Activated naive CD4-positive, alpha-beta T cell treated with anti-CD3 and anti-CD28 coated beads, Interleukin-2, amount 50 U/mL, for 72 hours (primary cell): Measurements from ENCODE around the gene TANGO2. TPM values are rescaled to one million over a fixed set of nuclear protein-coding genes. Genes with fewer than 3 reads are reported as not detected.
A peak's percentile ranks its signal among the peaks of the same experiment; 100 is the strongest.

Experiments
- ATAC-seq, 2 donors: fragments of 150-1000 bp; cut with Tn5 transposase; 2 replicates each; pipeline ENCODE4 v1.10.0; 2021; ENCODE audit warnings: mild to moderate bottlenecking in 2 of 2, moderate library complexity in 2 of 2
- DNase-seq, 2 donors: peaks; one replicate each; pipeline ENCODE4 v3.0.0; 2021 to 2022; ENCODE audit warnings: low spot score in 2 of 2
- H3K27ac Mint-ChIP-seq, 2 donors: one replicate each; pipeline ENCODE4 v1.8.0; 2022; ENCODE audit warnings: mild to moderate bottlenecking in 2 of 2, mixed read lengths in 2 of 2
- H3K36me3 Mint-ChIP-seq, 2 donors: one replicate each; pipeline ENCODE4 v1.8.0; 2022; ENCODE audit warnings: mixed read lengths in 2 of 2
- H3K9me3 Mint-ChIP-seq, 2 donors: one replicate each; pipeline ENCODE4 v1.8.0; 2022; ENCODE audit warnings: mixed read lengths in 2 of 2
- total RNA-seq, 2 donors: library from RNA; stranded (reverse); gene quantifications; one replicate each; pipeline ENCODE4 v1.2.3, GENCODE V29; 2022

TANGO2 gene
- total RNA-seq, 2 donors from 2014 or later = 19.1 to 19.3 TPM

DNA sequence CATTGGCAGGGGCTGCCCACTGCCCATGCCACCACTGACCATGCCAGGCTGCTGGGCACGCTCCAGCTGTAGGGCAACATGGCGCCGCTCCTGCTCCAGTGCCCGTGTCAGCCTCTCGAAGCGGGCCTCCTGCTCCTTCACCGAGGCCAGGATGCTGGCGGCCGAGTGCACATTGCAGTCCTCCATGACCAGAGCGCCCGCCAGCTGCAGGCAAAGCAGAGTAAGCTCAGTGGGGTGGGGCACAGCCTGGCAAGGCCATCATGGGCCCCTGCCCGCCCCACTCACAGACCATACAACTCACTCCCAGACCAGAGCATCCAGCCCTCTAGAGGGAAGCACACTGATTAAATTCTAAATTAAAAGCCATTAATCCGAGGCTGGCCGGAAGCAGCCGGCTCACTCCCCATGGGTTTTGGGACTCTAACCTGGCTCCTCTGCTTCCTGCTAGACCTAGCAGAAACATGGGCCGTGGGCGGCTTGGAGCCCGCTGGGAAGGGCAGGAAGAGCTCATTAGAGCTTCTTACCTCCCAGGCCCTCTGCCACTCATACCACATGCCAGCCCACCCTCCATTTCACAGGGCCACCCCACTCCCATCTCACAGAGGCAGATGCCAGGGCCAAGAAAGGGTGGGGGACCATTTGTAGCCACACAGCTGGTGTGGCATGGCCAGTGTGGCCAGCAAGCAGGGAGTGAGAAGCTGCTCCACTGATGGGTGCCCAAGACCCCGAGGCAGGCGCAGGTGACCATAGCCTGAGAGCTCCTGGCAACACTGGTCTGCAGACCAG is 30.1 kb upstream of the TANGO2 start:
- Mint-ChIP-seq H3K36me3 (no peaks in the 10 kb centered on the region), H3K9me3 (no peaks in the 10 kb centered on the region), H3K27ac (no peak overlapping the region)
- ATAC-seq (no peak), DNase-seq (no peak)

DNA sequence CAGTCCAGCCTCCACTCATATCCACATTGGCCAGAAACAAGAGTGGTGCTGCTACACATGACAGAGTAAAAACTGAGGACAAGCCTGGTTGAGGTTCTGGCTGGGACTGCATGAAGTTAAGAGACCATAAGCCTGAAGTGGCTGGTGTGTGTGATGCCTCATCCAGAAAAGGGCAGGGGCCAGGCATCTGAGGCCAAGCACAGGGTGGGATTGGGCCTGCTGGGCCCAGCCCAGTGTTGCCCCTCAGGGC is 29.6 kb upstream of the TANGO2 start:
- H3K36me3 Mint-ChIP-seq = no peaks in the 10 kb centered on the region
- H3K27ac Mint-ChIP-seq = no peak overlapping the region
- DNase-seq (no peak), ATAC-seq (no peak)
- no peaks in the 10 kb centered on the region for H3K9me3 Mint-ChIP-seq

DNA sequence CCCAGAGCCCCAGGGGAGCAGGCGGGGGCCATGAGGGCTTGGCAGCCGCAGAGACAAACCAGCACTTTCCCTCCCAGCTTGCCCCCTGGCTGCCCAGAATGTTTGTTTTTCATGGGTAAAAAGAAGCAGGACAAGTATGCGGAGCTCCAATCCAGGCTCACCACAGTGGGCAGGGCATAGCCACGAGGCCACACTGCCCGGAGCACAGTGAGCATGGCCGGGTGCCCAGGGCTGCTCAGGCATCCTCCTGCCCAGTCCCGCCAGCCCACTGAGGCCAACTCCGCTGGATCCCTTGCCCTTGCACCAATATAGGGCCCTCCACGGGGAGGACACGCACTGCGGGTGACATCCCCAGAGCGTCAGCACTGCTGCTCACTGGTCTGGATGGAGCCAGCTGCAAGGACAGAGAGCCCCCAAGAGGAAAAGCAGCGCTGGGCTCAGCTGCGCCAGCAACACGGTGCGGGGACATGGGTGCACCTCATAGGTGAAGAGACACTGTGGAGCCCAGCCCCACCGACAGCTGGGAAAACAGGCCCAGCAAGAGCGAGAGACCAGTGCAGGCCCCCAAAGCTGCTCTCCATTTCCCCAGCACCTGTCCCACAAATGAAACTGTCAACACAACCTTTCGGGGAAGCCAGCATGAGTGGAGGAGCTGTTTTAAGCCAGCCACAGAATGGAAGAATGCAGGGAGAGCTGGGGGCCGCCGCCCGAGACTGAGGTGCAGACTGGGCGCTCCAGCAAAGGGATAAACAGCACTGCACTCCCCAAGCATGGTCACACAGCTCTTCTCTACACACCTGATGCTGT is 29.1 kb upstream of the TANGO2 start:
- DNase-seq (no peak), ATAC-seq (no peak)
- Mint-ChIP-seq H3K9me3 (no peaks in the 10 kb centered on the region), H3K36me3 (no peaks in the 10 kb centered on the region), H3K27ac (no peak overlapping the region)

DNA sequence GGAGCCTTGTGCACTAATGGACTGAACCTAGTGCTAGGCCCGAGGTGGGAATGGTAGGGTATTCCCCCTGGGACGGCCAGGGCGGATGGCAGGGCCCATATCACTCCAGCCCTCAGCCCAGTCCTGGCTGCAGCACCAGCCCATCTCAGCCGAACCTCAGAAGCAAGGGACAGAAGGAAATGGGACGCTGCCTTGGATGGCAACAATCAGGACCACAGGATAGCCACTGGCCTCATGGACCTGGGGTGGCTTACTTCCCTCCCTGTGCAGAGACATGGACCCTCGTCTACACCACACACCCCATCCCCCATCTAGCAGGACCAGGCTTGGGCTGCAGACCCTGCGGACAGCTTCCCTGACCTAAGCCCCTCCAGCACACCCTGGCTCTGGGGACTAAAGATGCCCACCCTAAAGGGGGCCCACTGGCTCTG is 28.4 kb upstream of the TANGO2 start:
- H3K9me3 Mint-ChIP-seq = no peaks in the 10 kb centered on the region
- H3K36me3 Mint-ChIP-seq = no peaks in the 10 kb centered on the region
- no peak overlapping the region for H3K27ac Mint-ChIP-seq
- DNase-seq (no peak), ATAC-seq (no peak)

DNA sequence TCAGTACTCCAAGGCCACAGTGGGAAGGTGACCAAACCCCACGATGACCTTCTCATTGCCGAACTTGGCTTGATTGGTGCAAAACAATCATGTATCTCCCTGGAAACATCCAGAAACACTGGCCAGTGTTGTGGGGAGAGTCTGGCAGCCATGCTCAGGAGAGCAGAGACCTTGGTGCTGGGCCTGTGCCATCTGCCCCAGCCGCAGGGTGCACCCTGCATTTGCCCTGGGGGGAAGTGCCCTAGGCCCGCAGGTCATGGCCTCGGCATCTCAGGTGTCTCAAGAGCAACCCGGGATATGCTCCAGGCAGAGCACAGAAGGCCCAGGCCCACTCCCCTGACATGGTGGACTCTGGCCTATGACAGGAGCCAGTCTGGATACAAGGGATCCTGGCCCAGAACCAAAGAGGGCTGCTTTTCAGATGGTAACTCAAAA is 28.0 kb upstream of the TANGO2 start:
- H3K27ac Mint-ChIP-seq = no peak overlapping the region
- no peak for ATAC-seq
- no peak for DNase-seq
- no peaks in the 10 kb centered on the region for H3K9me3 Mint-ChIP-seq
- no peaks in the 10 kb centered on the region for H3K36me3 Mint-ChIP-seq

DNA sequence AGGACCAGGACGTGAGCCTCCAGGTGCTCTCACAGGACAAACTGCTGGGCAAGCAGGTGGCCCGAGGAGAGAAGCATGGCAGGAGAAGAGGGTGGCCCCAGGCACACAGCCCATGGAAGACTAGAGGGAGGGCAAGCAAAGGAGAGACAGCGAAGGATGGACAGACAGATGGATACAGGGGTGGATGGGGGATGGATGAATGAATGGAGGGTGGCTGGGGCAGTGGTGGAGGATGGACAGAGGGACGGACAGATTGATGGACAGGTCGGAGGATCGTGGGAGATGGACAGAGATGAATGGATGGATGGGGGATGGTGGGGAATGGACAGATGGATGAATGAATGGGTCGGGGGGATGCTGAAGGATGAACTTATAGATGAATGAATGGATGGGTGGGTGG is 27.0 kb upstream of the TANGO2 start:
- H3K27ac Mint-ChIP-seq = no peak overlapping the region
- no peaks in the 10 kb centered on the region for H3K36me3 Mint-ChIP-seq
- DNase-seq = no peak
- no peak for ATAC-seq
- no peaks in the 10 kb centered on the region for H3K9me3 Mint-ChIP-seq

DNA sequence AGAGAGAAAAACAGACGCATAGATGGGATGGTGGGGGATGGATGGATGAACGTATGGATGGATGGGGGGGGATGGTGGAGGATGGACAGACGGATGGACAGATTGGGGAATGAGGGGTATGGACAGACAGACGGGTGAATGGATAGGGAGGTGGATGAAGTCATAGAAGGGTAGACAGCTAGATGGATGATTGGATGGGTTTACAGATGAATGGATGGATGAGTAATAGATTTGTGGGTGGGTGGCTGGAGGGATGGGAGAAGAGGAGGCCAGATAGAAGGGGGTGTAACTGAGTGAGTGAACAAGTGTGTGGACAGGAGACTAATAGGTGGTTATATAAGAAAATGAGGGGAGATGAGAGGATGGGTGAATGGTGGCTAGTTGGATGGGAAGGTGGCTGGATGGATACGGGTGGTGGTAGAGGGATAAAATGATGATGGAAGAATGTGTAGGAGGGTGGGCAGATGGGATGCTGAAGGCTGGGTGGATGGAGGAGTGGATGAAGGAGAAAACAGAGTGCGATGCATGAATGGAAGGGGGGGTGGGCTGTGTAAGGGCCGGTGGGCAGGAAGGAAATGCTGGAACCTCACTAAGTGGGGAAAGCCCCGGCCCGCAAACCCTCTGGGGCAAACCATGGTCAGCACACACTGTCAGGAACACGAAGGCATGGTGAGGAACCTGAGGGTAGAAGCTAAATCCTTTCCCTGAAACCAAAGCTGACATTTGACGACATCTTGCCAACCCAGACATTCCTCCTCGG is 25.9 kb upstream of the TANGO2 start:
- ATAC-seq (no peak), DNase-seq (no peak)
- Mint-ChIP-seq H3K9me3 (no peaks in the 10 kb centered on the region), H3K27ac (no peak overlapping the region), H3K36me3 (no peaks in the 10 kb centered on the region)

DNA sequence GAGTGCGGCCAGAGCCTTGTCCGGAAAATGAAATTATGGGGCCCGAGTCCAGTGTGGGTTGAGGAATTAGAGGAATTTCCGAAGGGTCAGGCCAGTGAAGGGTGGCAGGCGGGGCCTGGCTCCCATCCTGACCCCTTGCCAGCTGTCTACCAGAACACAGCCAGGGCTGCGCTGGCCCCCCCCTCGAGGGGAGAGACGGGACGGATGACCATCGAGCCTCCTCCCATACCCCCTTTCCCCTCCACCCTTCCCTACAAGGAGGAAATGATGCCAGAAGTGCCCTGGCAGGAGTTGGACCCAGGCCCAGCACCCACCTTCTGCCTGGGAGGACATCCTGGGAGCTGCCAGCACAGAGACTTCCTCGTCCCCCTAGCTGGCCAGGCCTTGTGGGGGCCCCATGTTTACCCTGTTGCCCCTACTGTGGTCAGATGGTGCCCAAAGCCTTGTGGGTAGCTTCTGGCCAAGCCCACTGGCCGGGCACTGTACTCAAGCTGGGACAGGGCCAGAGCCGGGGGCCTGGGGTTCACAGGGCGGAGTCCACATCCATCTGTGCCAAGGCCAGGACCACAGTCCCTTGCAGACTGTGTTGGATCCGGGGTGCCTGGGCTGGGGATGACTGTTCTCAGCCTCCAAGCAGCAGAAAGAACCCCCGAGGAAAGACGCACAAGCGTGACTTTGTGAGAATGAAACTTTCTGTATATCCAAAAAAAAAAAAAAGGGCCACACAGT is 25.1 kb upstream of the TANGO2 start:
- no peak overlapping the region for H3K27ac Mint-ChIP-seq

DNA sequence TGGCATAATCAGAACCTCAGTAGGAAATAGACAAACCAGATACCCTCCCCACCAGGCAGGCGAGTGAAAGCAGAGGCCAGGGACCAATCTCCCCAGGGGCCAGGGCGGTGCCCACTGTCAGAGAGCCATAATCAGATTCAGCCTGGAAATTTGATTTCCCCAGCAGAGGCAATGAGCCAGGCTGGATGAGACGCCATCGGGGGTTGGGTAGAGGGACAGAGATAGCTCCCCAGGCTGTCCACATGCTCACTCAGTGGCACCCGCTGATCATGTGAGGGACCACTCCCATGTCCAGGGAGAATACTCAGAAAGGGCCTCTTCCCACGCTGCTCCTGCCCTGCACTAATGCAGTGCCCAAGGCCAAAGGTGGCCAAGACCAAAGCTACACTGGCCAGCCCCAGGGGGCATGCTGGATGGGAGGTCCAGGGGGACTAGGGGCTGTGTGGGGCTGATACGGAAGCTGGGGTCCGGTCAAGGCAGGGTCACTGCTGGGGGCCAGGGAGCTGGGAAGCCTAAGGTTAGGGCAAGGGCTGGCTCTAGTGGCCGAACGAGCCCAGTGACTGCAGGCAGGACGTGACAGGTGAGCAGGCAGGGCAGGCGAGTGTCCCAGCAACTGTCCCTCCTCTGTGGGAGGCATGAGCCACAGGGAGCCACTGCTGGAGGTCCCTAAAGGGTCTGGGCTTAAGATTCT is 24.1 kb upstream of the TANGO2 start:
- no peaks in the 10 kb centered on the region for H3K9me3 Mint-ChIP-seq
- DNase-seq (no peak), ATAC-seq (no peak)
- H3K27ac Mint-ChIP-seq = peak overlapping the region in 1 of 2 donors; percentile 24
- peaks cover 0 to 4% of the 10 kb centered on the region in 2 donors for H3K36me3 Mint-ChIP-seq

More for the DNA sequence above, 25.1 kb upstream of the TANGO2 start:
- ATAC-seq (no peak), DNase-seq (no peak)
- H3K9me3 Mint-ChIP-seq = no peaks in the 10 kb centered on the region
- H3K36me3 Mint-ChIP-seq = no peaks in the 10 kb centered on the region

DNA sequence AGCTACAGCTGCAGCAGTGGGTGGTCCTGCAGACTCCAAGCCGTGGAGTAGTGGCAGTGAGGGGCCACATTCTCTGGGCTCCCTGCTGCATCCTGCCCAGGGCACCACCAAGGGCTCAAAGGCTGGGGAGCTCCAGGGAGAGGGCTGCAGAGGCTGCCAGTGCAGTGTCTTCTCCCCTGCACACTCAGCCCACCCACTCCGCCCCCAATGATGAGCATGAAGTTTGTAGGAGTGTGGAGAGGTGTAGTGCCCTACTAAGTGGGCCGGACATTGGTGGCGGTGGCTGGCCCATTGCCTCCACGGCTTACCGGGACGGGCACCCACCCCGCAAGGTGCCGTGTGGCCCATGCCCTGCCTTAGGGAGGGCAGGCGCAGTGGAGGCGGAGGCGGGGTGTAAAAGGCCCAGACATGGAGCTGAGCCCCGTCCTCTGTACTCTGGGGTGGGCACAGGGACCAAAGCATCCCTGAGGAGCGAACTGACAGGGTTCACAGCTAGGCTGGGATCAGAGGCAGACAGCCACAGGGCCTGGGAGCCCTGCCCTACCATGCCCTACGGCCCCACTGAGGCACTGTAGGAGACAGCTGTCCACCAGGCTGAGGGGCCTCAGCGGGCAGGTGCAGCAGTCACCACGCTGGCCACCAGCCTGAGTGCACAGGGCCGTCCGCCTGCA is 23.2 kb upstream of the TANGO2 start:
- ATAC-seq = no peak
- no peak overlapping the region for H3K27ac Mint-ChIP-seq
- H3K9me3 Mint-ChIP-seq = no peaks in the 10 kb centered on the region
- no peak for DNase-seq
- H3K36me3 Mint-ChIP-seq = peaks cover 0 to 4% of the 10 kb centered on the region in 2 donors

DNA sequence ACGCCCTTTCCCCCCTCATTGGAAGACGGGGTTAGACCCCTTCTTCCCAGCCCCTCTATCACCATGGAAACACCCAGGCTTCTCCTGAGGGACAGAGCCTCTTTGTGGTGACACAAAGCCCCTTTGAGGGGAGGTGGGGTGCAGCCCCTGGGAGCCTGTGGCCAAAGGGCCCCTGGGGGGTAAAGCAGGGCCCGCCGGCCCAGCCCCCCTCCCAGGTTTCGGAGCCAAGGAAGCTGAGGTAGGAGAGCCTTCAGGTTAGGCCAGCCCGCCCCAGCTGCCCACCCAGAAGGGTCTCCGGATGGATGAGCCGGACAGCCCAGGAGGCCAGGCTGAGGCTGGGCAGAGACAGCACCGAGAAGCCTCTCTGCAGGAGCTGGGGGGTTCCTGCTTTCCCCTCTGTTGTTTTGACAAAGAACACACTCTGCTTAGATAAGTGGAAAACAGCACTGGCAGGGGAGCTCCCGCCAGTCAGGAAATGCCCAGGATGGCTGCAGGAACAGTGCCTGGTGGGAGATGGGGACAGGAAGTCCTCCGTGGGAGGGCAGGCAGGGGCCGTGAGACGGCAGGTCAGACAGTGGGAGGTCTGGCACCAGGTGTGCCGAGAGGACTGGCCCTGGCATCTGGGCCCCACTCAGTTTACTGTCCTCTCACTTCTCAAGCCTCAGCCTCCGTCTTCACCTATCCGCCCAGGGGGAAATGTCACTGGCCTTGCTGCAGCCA is 22.5 kb upstream of the TANGO2 start:
- H3K27ac Mint-ChIP-seq = no peak overlapping the region
- H3K36me3 Mint-ChIP-seq = peaks cover 0 to 4% of the 10 kb centered on the region in 2 donors
- peaks cover 6 to 7% of the 10 kb centered on the region in 2 donors for H3K9me3 Mint-ChIP-seq
- no peak for DNase-seq
- ATAC-seq = no peak

DNA sequence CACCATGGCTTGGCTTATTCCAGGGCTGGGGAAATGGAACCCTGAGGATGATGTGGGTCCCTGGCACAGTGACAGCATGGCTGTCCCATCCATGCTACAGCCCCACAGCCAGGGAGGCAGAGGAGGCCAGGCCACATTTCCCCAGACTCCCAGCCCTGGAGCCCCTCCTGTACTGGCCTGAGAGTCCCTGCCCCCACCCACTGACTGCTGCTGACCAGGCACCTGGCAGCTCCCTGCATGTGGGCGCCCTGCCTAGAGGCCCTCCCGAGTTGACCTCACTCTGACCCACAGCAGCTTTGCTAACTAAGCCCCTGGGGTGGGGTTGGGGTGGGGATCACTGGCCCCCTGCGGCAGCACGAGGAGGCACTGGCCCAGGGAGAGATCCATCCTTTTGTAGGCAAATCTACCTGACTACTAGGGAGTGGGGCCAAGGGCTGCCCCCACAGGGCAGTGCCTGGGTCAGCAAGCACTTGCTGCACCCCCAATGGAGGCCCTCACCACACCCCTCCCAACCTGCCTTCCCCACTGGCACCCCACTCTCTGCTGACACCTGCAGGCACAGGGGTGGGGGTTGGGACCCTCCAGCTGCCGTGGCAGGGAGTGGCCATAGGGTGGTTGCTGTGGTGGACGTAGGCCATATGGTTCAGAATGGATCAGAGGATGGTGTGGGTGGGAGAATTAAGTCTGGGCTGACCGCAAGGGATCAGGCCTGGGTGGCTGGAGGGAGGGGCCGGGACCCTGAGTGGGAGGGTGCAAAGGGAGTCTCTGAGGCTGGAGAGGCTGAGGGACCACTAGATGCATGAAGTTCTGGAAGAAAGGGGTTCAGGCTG is 21.7 kb upstream of the TANGO2 start:
- no peak for DNase-seq
- Mint-ChIP-seq H3K36me3 (peaks cover 0 to 4% of the 10 kb centered on the region in 2 donors), H3K9me3 (peaks cover 9 to 11% of the 10 kb centered on the region in 2 donors), H3K27ac (no peak overlapping the region)
- ATAC-seq = no peak

DNA sequence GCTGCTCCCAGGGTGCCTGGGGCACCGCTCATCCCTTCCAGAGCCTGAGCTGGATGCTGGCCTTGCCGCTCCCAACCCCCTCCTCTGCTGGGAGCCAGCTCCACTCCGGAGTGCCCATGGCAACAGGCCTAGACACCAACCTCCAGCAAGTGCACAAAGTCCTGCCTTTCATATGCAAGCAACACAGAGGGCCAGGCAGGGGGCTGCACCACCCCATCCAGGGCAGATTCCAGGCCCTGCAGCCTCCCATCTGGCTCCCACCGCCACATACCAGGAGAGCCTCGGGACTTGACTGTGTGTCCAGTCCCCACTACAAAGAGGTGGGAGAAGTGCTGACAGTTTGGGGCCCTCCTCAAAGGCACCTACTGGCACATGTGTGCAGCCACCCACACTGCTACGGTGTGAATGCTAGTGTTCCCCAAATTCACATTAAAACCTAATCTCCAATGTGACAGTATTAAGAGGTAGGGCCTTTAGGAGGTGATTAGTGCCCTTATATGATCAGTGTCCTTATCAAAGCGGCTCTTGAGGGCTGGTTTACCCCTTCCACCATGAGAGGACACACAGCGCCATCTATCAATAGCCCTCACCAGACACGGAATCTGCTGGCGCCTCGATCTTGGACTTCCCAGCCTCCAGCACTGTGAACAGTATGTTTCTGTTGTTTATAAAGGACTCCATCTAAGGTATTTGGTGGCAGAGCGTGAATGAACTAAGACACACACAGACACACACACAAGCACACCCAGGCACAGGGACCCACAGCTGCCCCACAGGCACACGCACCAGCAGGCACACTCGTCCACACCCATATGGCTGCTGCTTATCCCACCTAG is 20.4 kb upstream of the TANGO2 start:
- DNase-seq (no peak), ATAC-seq (no peak)
- H3K27ac Mint-ChIP-seq = no peak overlapping the region
- peaks cover 9 to 11% of the 10 kb centered on the region in 2 donors for H3K9me3 Mint-ChIP-seq
- H3K36me3 Mint-ChIP-seq = peaks cover 0 to 4% of the 10 kb centered on the region in 2 donors
